ENCODE data around the gene RNF128.

GRCh38 chrX:106680716-106681115 lies 45.8 kb upstream of the RNF128 start:
- TF ChIP-seq CTCF (IDR thresholded peaks at IDR 0.05; ENCODE audit: insufficient read depth, low read depth, low read length) (no peak), EZH2 (IDR thresholded peaks at IDR 0.05; ENCODE audit: insufficient read depth, low read length) (no peak)

Data from astrocyte (in vitro differentiated cells and primary cell).